GM19455 (cell line): Measurements from ENCODE around the gene ELMO3.
A peak's percentile ranks its signal among the peaks of the same experiment; 100 is the strongest.

Experiments used
- ATAC-seq: cut with Tn5 transposase; IDR thresholded peaks from one replicate; pipeline ENCODE4 v1.9.1; 2021; ENCODE audit not compliant: unreplicated experiment

ELMO3 gene

DNA sequence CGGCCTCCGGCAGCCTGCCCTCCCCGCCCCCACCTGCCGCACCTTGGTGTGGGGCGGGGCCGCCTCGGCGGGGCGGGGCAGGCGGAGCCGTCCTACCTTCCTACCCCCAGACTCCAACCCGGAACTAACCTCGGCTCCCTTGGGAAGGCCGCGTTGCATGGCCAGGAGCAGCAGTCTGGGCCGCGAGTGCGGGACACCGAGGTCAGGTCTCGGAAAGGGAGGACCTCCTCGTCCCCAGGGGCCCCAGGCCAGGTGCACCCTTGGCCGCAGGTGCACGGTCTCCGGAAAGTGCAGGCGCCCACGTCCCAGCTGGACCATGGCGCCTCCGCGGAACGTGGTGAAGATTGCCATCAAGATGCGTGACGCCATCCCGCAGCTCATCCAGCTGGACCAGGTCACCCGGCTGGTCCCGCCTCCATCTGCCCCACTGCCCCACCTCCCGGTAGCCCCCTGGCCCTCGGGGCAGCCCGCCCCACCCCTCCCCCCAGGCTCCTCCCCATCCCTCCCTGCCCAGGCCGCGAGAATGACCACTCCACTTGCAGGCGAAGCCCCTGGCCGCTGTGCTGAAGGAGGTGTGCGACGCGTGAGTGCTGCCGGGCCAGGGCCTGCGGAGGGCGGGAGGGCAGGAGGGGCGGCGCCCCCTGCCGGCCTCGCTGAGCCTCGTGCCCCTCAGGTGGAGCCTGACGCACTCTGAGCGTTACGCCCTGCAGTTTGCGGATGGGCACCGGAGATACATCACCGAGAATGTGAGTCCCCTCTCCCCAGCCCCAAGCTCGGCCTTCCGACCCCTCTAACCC is at the start of gene ELMO3:
Gene ELMO3 (plus strand): TSS at position 121 of the 797 bp plus-strand sequence. CDS start 196 bp downstream, at position 317.
- no peak for ATAC-seq

DNA sequence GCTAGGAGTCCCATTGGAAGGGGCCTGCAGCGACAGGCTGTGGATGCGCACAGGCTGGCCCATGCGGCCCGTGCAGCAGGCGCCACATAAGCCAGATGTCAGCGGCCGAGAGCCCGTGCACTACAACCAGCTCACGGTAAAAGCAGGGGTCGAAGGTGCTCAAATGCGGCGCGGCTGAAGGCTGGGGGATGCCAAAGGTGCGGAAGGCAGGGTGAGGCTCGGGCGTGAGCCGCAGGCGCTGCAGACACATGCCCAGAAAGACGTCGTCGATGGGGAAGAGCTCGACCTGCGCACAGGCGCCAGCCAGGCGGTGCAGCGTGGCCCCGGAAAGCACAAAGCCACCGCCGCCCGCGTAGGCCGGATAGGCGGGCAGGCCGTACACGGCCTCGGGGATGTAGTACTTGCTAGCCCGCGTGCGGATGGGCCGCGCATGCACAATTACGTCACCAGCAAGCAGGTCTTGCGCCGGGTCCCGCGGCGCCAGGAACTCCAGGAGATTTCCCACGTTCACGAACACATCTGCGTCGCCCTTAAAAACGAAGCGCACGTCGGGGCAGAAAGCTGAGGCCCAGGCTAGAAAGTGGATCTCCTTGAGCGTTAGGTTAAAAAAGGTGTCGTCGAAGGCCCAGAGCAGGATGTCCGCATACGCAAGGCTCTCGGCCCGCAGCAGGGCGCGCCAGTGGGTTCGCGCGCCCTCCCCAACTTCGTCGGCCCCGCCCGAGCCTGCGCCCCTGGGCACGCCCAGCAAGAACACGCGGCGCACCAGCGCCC is 49.5 kb upstream of the ELMO3 start:
- ATAC-seq = no peak

GRCh38 chr16:67150047-67150832 is 48.7 kb upstream of the ELMO3 start:
- peak; percentile 34 for ATAC-seq

DNA sequence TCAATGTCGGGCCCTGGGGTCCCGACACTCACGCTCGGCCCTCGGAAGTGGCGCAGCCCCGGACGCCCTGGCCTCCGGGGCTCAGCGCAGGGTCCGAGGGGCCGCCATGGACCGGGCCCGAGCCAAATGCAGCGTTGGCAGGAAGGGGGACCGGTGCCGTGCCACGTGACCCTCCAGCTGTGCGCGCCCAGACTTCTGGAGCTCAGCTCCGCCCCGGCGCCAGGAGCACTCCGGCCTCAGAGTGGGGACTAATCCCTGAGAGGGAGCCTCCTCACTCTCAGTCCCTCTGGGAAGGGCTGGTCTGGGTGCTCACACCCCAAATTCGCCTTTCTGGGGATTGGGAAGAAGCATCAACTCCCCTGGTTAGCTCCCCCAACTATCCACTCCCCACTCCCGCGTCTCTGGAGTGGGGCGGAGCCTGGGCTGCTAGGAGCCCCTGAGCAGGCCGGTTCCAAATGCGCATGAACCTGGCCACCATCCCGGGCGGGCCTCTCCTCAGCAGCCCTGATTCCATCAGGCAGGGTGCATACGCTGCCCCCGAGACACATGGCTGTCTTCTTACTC is 48.0 kb upstream of the ELMO3 start, which contains the start of gene B3GNT9:
Gene B3GNT9 (minus strand): TSS at position 166 of the 564 bp plus-strand sequence. CDS start 513 bp downstream, outside the sequence.
- peak; percentile 67 for ATAC-seq

DNA sequence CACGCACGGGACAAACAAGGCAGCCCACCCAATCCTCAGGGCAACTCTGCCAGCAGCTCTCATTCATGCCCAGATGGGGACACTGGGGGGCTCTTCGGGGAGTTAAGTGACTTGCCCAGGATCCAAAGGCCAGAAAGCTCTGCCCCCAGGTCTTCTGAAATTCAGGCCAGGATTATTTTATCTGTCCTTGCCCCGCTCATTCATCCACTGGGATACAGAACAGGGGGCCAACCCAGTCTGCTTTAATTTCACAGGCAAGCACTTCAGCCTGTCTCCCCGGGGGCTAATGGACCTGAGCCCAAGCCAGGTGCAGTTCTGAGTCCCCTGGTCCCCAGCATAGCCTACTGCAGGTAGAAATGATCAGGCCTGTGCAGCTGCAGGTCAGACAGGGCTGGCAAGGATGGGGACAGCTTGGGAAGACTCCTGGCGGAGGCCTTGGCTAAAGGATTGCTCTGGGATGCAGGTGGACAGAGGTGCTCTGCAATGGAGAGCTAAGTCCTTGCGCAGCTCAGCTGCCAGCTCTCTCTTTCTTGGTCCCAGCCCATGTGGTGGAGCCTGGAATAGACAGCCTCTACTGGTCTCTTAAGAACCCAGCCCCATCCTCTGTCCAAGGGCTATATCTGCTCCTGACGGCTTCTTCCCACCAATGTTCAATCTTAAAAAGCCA is 47.4 kb upstream of the ELMO3 start:
- no peak for ATAC-seq

DNA sequence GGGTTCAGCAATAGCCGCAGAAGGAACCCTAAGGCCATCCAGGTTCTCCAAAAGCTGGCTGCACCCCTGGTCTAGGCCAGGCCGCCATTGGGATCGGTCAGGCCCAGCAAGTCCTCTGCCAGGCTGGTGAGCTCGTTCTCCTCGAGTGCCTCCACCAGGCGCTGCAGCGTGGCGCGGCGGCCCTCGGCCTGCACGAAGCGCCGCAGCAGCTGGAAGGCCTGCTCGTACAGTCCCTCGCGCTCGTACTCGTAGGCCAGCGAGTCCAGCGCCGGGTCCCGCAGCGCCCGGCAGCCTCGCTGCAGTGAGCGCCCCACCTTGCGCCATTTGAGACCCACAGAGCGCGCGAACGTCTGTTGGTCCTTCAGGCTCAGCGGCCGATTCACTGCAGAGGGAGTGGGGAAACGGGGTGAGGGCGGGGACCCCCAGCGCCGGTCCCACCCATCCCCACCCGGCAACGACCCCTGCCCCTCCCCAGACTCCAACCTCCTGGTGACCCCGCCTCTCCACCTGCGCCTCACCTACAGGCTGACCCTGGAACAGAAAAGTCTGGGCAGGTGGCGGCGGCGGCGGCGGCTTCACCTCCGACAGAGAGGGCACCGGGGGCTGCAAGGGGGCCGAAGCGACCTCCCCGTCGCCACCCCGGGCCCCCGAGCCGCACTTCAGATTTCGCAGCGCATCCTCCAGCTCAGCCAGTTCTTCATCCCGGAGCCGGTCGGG is 44.2 kb upstream of the ELMO3 start:
- ATAC-seq = no peak

GRCh38 chr16:67155295-67156142 is 43.4 kb upstream of the ELMO3 start:
- ATAC-seq = no peak

GRCh38 chr16:67156143-67156844 is 42.6 kb upstream of the ELMO3 start:
- ATAC-seq = no peak

- no peak for ATAC-seq
Observed at GRCh38 chr16:67157106-67157748, 41.7 kb upstream of the ELMO3 start.

GRCh38 chr16:67157892-67158635 is 40.9 kb upstream of the ELMO3 start:
- no peak for ATAC-seq

DNA sequence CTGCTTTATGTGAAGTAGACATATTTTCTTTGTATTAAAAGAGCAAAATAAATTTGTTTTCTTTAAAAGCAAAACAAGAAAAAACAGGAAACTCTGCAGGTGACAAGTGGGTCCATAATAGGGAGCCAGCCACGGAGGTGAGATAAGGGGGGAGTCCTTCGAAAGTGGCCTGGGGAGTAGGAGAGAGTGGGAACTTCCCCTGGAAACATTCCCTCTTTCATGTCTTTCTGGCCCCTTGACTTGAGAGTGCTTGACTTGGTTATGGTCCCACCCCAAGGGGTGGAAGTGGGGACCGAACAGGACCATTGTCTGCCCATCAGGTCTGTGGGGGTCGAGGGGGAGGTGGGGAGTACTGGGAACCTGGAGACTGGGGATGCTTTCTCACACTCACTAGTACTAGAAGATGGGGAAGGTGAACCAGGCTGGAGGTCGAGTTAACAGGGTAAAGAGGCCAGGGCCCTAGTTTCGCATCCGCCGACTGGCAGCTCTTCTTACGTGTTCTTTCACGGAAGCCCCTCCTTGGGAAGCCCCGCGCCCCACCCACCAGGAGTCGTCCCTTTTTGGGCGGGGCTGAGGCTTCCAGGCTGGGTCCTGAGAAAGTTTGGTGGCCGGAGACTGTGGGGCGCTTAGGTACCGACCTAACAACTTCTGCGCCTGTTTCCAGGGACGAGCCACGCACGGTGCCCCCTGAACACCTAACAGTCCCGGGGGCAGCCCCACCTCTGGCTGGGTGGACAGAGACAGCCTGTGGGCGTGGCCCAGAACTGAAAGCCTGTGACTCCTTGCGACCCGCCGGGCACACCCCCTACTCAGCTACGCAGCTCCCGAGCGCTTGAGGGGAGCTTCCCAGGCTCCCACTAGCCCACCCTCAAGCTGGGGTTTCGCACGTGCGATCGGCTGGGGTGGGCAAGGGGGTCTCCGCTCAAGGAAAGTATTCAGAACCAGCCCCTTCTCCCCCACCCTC is 40.0 kb upstream of the ELMO3 start:
- ATAC-seq = peak; percentile 39

DNA sequence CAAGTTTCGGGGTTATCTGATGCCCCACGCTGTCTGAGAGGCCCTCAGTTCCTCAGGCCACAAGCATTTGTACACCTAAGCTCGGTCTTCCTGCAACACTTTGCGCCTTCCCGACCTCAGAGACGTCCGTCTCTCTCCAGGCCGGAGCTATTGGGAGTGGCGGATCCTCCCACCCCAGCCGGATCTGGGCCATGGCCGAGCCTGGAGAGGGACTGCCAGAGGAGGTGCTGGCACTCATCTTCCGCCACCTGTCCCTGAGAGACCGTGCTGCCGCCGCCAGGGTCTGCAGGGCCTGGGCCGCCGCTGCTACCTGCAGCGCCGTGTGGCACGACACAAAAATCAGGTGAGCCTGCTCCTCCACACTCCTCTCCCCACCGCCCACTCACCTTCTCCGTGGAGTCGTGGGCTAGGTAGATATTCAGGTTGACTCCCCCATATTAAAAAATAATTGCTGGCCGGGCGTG is 37.3 kb upstream of the ELMO3 start:
- no peak for ATAC-seq

DNA sequence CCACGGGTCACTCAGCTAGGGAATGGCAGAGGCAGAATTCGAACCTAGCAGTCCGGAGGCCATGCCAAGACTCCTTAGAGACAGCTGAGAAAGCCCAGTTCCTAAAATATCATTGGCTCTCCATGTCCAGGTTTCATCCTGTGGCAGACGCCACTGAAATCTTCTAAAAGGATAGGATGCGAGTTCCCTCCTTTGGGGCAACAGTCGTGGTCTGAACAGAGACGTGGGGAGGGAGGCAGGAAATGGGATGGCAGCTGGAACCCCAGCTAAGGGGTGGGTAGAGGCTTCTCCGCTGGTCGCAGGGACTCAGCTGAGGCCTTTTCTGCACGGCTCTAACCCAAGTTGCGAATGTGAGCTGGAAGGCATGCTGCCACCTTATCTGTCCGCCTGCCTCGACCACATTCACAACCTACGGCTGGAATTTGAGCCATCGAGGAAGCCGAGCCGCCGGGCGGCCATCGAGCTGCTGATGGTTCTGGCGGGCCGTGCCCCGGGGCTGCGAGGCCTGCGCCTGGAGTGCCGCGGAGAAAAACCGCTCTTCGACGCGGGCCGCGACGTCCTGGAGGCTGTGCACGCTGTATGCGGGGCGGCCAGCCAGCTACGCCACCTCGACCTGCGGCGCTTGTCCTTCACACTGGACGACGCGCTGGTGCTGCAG is 36.3 kb upstream of the ELMO3 start:
- ATAC-seq = no peak

DNA sequence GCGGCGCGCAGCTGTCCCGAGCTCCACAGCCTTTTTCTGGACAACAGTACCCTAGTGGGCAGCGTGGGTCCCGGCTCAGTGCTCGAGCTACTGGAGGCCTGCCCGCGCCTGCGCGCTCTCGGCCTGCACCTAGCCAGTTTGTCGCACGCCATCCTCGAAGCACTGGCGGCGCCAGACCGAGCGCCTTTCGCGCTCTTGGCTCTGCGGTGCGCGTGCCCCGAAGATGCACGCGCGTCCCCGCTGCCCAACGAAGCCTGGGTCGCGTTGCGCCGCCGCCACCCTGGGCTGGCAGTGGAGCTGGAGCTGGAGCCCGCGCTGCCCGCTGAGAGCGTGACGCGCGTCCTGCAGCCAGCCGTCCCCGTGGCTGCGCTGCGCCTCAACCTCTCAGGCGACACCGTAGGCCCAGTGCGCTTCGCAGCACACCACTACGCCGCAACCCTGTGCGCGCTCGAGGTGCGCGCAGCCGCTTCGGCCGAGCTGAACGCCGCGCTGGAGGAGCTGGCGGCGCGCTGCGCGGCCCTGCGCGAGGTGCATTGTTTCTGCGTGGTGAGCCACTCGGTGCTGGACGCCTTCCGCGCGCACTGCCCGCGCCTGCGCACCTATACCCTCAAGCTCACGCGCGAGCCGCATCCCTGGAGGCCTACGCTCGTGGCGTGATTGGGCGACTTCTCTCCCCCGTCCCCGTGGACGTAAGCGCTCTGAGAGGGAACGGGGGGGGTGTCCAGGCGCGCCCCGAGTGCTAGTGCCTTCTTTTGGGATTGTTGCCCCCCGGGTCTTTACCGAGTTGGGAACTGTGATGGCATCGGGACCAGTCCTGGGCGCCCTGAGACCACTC is 35.5 kb upstream of the ELMO3 start:
- no peak for ATAC-seq
